HG03521 (cell line): Measurements from ENCODE around the gene SMARCD2.
"Not testable (repeated sequence)": the region's sequence is repeated elsewhere in the genome, so short reads cannot be mapped to it uniquely, and the experiment has no call there.

Experiments
- ATAC-seq: cut with Tn5 transposase; IDR thresholded peaks from one replicate; pipeline ENCODE4 v1.9.1; 2021; ENCODE audit warnings: mild to moderate bottlenecking, moderate library complexity; ENCODE audit not compliant: unreplicated experiment

SMARCD2 gene

GRCh38 chr17:63842540-63843386 is at the start of gene SMARCD2:
SMARCD2 (minus strand) TSS chr17:63842685; CDS start chr17:63842674, 11 bp downstream.
- ATAC-seq: peak; percentile 79

- ATAC-seq: not testable (repeated sequence)
These were observed 46.8 kb upstream of the SMARCD2 start for GRCh38 chr17:63889026-63889848.

GRCh38 chr17:63885119-63885518 is 42.6 kb upstream of the SMARCD2 start:
- not testable (repeated sequence) for ATAC-seq

GRCh38 chr17:63882626-63883126 is 40.2 kb upstream of the SMARCD2 start:
- not testable (repeated sequence) for ATAC-seq

GRCh38 chr17:63881935-63882601 is 39.6 kb upstream of the SMARCD2 start, which contains the start of gene GH2:
GH2 (minus strand) TSS chr17:63881944; CDS start chr17:63881801, 143 bp downstream.
- ATAC-seq: no peak

GRCh38 chr17:63881337-63881736 is 38.9 kb upstream of the SMARCD2 start:
- ATAC-seq: not testable (repeated sequence)

- no peak for ATAC-seq
These were observed 38.2 kb upstream of the SMARCD2 start for GRCh38 chr17:63880706-63881105.

GRCh38 chr17:63878413-63878812 is 35.9 kb upstream of the SMARCD2 start:
- not testable (repeated sequence) for ATAC-seq

GRCh38 chr17:63874693-63875092 is 32.2 kb upstream of the SMARCD2 start:
- not testable (repeated sequence) for ATAC-seq

- ATAC-seq: not testable (repeated sequence)
These were observed 31.7 kb upstream of the SMARCD2 start for GRCh38 chr17:63874061-63874626.

GRCh38 chr17:63873577-63873976 is 31.1 kb upstream of the SMARCD2 start, which contains the start of gene CSH2:
CSH2 (minus strand) TSS chr17:63873677; CDS start chr17:63873614, 63 bp downstream.
- ATAC-seq: not testable (repeated sequence)

- ATAC-seq: not testable (repeated sequence)
These were observed 29.3 kb upstream of the SMARCD2 start for GRCh38 chr17:63871646-63872365.

- ATAC-seq: not testable (repeated sequence)
These were observed 27.8 kb upstream of the SMARCD2 start for GRCh38 chr17:63870292-63870665.

GRCh38 chr17:63869491-63870291 is 27.2 kb upstream of the SMARCD2 start:
- ATAC-seq: not testable (repeated sequence)

- not testable (repeated sequence) for ATAC-seq
These were observed 24.1 kb upstream of the SMARCD2 start for GRCh38 chr17:63866625-63867024.

- no peak for ATAC-seq
These were observed 16.8 kb upstream of the SMARCD2 start for GRCh38 chr17:63859257-63859656.

GRCh38 chr17:63856425-63856824 is 13.9 kb upstream of the SMARCD2 start:
- ATAC-seq: not testable (repeated sequence)

- no peak for ATAC-seq
These were observed 12.7 kb upstream of the SMARCD2 start for GRCh38 chr17:63855185-63855584.

- no peak for ATAC-seq
These were observed 12.2 kb upstream of the SMARCD2 start for GRCh38 chr17:63854709-63855108.
